Measurements from ENCODE around the gene PKMYT1.

GRCh38 chr16:2971134-2971984 is 8.9 kb downstream of the PKMYT1 start:
- TF ChIP-seq CTCF (IDR thresholded peaks at IDR 0.05) (no peak), POLR2A (IDR thresholded peaks at IDR 0.05) (no peak)

Measured in right lobe of liver (tissue), 4 donors.